Measurements from ENCODE around the gene RABGAP1L. TPM values are rescaled to one million over a fixed set of nuclear protein-coding genes. Genes with fewer than 3 reads are reported as not detected.

Gene RABGAP1L
- total RNA-seq, 1 experiment from 2014 or later = 57.4 TPM

DNA sequence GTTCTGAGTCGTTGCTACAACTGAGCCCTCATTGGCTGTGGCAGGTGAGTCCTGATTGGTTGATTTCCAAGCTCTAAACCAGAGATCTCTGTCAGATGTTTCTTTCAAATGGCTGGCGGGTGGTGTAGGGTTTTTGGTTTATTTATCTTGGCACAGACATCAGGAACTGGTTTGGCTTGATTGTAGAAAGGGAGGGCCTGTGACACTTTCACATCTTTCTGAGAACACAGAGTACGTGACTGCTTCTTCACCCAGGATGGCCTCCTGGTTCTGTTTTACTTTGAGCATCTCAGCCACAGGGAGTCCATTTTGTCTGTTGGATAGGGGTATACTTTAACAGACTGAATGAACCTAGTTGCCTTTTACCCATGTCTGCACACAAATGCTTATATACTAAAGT is 199.0 kb downstream of the RABGAP1L start:
- intact Hi-C loops (cut with micrococcal nuclease; ENCODE audit: unreplicated experiment) = no loop called here
- H3K4me3 ChIP-seq = no peak overlapping the region
- no TSS peak for BruUV-seq (replicated peaks)
- ChIA-PET POLR2A (ENCODE audit: unreplicated experiment) (no interaction called here), CTCF (no interaction called here)
- no peaks in the 10 kb centered on the region for H3K79me2 ChIP-seq (ENCODE audit: low read depth)
- H2AFZ ChIP-seq = no peak overlapping the region
- H3K36me3 ChIP-seq (ENCODE audit: low read depth) = no peaks in the 10 kb centered on the region
- no peaks in the 10 kb centered on the region for H4K20me1 ChIP-seq (ENCODE audit: insufficient read depth)
- H3K27me3 ChIP-seq (ENCODE audit: insufficient read depth, low read depth) = no peaks in the 10 kb centered on the region
- H3K27ac ChIP-seq = no peak overlapping the region
- no peaks in the 10 kb centered on the region for H3K4me1 ChIP-seq (replicated peaks; ENCODE audit: insufficient read depth)
- no peaks in the 10 kb centered on the region for H3K9me3 ChIP-seq (ENCODE audit: insufficient read depth, low read depth)
- H3F3A ChIP-seq (ENCODE audit: insufficient read depth, low read depth) = 0 out of 2 replicates have a peak, but pooled peaks cover 5% of the 10 kb centered on the region
- H3K4me2 ChIP-seq = no peak overlapping the region
- TF ChIP-seq, protein P1, sequence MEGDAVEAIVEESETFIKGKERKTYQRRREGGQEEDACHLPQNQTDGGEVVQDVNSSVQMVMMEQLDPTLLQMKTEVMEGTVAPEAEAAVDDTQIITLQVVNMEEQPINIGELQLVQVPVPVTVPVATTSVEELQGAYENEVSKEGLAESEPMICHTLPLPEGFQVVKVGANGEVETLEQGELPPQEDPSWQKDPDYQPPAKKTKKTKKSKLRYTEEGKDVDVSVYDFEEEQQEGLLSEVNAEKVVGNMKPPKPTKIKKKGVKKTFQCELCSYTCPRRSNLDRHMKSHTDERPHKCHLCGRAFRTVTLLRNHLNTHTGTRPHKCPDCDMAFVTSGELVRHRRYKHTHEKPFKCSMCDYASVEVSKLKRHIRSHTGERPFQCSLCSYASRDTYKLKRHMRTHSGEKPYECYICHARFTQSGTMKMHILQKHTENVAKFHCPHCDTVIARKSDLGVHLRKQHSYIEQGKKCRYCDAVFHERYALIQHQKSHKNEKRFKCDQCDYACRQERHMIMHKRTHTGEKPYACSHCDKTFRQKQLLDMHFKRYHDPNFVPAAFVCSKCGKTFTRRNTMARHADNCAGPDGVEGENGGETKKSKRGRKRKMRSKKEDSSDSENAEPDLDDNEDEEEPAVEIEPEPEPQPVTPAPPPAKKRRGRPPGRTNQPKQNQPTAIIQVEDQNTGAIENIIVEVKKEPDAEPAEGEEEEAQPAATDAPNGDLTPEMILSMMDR (conservative IDR thresholded peaks at IDR 0.05) = no peak
- TF ChIP-seq EZH2 (IDR thresholded peaks at IDR 0.05; ENCODE audit: low read depth) = no peak
- no peaks in the 10 kb centered on the region for H3K9me2 ChIP-seq (ENCODE audit: insufficient read depth)
- DNase-seq = no peak

DNA sequence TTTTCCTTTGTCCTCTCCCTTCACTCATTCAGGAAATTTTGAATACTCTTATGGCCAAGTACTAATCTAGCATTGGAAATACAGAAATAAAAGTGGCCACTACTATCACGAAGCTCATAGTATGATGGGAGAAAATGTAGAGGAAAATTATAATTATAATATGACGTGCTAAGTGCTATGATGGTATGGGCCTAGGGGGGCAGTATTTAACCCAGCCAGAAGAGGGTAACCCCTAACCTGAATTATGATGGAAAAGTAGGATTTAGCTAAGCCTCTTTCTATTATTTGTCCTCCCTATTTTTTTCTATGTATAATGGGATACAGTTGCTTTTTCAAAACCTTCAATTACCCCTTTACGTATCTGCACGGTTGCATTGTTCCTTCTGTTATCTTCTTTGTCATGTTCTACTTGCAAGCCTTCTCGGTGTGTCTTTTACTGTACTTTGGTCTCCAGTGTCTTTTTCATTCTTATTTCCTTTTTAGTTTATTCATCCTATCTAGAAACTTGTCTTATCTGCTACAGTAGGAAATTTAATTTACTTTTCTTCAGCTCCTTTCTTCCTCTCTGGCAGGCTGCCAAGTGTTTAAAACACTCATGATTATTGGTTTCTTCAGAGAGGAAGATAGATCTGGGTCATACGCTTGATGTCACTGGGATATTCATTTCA is 199.6 kb downstream of the RABGAP1L start:
- CTCF ChIA-PET = no interaction called here

DNA sequence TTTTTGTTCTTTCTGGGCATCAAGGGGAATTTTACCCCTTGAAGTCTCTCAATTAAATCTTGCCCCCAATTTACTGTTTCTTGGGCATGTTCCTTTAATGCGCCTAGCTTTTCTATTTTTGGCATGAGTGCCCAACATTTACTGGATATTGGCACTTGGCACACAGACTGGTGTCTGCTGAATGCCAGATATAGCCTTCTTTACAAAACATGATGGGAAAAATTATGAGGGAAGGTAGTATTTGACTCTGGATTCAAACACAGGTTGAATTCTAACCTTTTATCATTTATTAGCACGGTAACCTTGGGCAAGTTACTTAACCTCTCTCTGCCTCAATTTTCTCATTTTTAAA is 200.1 kb downstream of the RABGAP1L start:
- no peaks in the 10 kb centered on the region for H3K9me2 ChIP-seq (ENCODE audit: insufficient read depth)
- H3K27ac ChIP-seq = no peak overlapping the region
- no peaks in the 10 kb centered on the region for H3K79me2 ChIP-seq (ENCODE audit: low read depth)
- CTCF ChIA-PET = no interaction called here
- POLR2A ChIA-PET (ENCODE audit: unreplicated experiment) = interaction anchor here (0.9 kb wide), 1 partner anchor 84 kb away, joined by 7 read pairs; no protein-coding TSS in a partner anchor
- intact Hi-C loops (cut with micrococcal nuclease; ENCODE audit: unreplicated experiment) = no loop called here
- no TSS peak for BruUV-seq (replicated peaks)
- no peaks in the 10 kb centered on the region for H4K20me1 ChIP-seq (ENCODE audit: insufficient read depth)
- no peak overlapping the region for H2AFZ ChIP-seq
- no peaks in the 10 kb centered on the region for H3K4me1 ChIP-seq (replicated peaks; ENCODE audit: insufficient read depth)
- no peaks in the 10 kb centered on the region for H3K27me3 ChIP-seq (ENCODE audit: insufficient read depth, low read depth)
- H3F3A ChIP-seq (ENCODE audit: insufficient read depth, low read depth) = 0 out of 2 replicates have a peak, but pooled peaks cover 5% of the 10 kb centered on the region
- no peak overlapping the region for H3K4me3 ChIP-seq
- no peak for DNase-seq
- H3K9me3 ChIP-seq (ENCODE audit: insufficient read depth, low read depth) = no peaks in the 10 kb centered on the region
- H3K36me3 ChIP-seq (ENCODE audit: low read depth) = no peaks in the 10 kb centered on the region
- TF ChIP-seq, protein P1 (conservative IDR thresholded peaks at IDR 0.05) = no peak
- TF ChIP-seq EZH2 (IDR thresholded peaks at IDR 0.05; ENCODE audit: low read depth) = no peak
- H3K4me2 ChIP-seq = no peak overlapping the region

More for the DNA sequence above, 199.6 kb downstream of the RABGAP1L start:
- Histone ChIP-seq H3K9me3 (ENCODE audit: insufficient read depth, low read depth) (no peaks in the 10 kb centered on the region), H3K4me3 (no peak overlapping the region), H3K9me2 (ENCODE audit: insufficient read depth) (no peaks in the 10 kb centered on the region), H2AFZ (no peak overlapping the region), H4K20me1 (ENCODE audit: insufficient read depth) (no peaks in the 10 kb centered on the region), H3K79me2 (ENCODE audit: low read depth) (no peaks in the 10 kb centered on the region), H3K27me3 (ENCODE audit: insufficient read depth, low read depth) (no peaks in the 10 kb centered on the region), H3K27ac (no peak overlapping the region), H3K4me2 (no peak overlapping the region), H3K36me3 (ENCODE audit: low read depth) (no peaks in the 10 kb centered on the region), H3K4me1 (replicated peaks; ENCODE audit: insufficient read depth) (no peaks in the 10 kb centered on the region), H3F3A (ENCODE audit: insufficient read depth, low read depth) (0 out of 2 replicates have a peak, but pooled peaks cover 5% of the 10 kb centered on the region)
- TF ChIP-seq, protein P1 (conservative IDR thresholded peaks at IDR 0.05) = no peak
- TF ChIP-seq EZH2 (IDR thresholded peaks at IDR 0.05; ENCODE audit: low read depth) = no peak
- no TSS peak for BruUV-seq (replicated peaks)
- intact Hi-C loops (cut with micrococcal nuclease; ENCODE audit: unreplicated experiment) = no loop called here
- no peak for DNase-seq
- POLR2A ChIA-PET (ENCODE audit: unreplicated experiment) = interaction anchor here (0.9 kb wide), 1 partner anchor 84 kb away, joined by 7 read pairs; no protein-coding TSS in a partner anchor
